ENCODE results near the gene CPN2. TPM values are rescaled to one million over a fixed set of nuclear protein-coding genes. Genes with fewer than 3 reads are reported as not detected.

Gene CPN2
- polyA plus RNA-seq, 1 experiment, result not detected

GRCh38 chr3:194339356-194339755, 11.8 kb downstream of the CPN2 start:
- no peaks in the 10 kb centered on the region for H3K36me3 ChIP-seq (ENCODE audit: control insufficient read depth, insufficient read depth, low read length)
- ChIA-PET POLR2A (no interaction called here), CTCF (interaction anchor here (0.9 to 19.6 kb wide), 4 partner anchors 11 to 559 kb away, joined by 3 to 347 read pairs (median 6); partner anchors contain the start of gene GP5)
- no peaks in the 10 kb centered on the region; the same call in 1 of the 2 replicates for H3K27me3 ChIP-seq (ENCODE audit: control insufficient read depth, insufficient read depth, low read length)
- TF ChIP-seq, protein P1, sequence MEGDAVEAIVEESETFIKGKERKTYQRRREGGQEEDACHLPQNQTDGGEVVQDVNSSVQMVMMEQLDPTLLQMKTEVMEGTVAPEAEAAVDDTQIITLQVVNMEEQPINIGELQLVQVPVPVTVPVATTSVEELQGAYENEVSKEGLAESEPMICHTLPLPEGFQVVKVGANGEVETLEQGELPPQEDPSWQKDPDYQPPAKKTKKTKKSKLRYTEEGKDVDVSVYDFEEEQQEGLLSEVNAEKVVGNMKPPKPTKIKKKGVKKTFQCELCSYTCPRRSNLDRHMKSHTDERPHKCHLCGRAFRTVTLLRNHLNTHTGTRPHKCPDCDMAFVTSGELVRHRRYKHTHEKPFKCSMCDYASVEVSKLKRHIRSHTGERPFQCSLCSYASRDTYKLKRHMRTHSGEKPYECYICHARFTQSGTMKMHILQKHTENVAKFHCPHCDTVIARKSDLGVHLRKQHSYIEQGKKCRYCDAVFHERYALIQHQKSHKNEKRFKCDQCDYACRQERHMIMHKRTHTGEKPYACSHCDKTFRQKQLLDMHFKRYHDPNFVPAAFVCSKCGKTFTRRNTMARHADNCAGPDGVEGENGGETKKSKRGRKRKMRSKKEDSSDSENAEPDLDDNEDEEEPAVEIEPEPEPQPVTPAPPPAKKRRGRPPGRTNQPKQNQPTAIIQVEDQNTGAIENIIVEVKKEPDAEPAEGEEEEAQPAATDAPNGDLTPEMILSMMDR (IDR thresholded peaks at IDR 0.05; ENCODE audit: insufficient read depth, low read depth, low read length), result 0 out of 2 replicates have a peak, but pooled peaks have one; percentile 4
- no peak overlapping the region for H3K4me3 ChIP-seq (ENCODE audit: low read depth, low read length)
- no peak for DNase-seq (ENCODE audit: low read depth)

DNA sequence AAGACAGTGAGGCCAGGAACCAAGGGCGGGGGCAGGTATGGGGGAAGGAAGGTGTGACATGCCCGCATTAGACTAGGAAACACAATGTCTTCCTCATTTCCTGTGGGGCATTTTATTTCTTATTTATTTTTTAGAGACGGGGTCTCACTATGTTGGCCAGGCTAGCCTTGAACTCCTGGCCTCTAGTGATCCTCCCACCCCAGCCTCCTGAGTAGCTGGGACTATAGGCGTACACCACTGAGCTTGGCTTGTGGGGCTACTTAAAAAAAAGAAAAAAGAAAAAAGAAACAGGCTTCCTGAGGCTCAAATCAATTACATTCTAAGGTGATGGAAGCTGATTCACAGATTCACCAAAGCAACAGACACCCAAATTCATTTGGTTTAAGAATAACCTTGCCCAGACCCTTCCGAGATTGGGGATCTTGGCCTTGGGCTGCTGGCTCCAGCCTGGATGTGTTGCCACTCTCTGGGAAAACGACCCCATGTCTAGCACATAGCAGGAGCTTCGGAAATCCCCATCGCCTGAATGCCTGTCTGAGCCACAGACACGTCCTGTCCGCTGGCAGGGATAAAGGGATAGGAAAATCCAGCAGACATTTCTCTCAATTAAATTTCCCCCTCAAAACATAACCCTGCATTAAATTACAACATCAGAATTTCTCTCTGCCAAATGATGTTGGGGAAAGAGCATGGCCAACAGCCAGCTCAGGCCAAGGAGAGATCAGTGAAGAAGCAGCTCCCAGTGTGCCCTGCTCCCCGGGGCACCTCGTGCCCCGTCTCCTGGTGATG, 13.0 kb downstream of the CPN2 start:
- Histone ChIP-seq H3K27me3 (ENCODE audit: control insufficient read depth, insufficient read depth, low read length) (no peaks in the 10 kb centered on the region; the same call in 1 of the 2 replicates), H3K4me3 (ENCODE audit: low read depth, low read length) (no peak overlapping the region), H3K36me3 (ENCODE audit: control insufficient read depth, insufficient read depth, low read length) (no peaks in the 10 kb centered on the region)
- ChIA-PET POLR2A (no interaction called here), CTCF (interaction anchor here (1.5 to 19.6 kb wide), 3 partner anchors 12 to 557 kb away, joined by 4 to 347 read pairs (median 9); partner anchors contain the start of gene GP5)
- TF ChIP-seq, protein P1 (IDR thresholded peaks at IDR 0.05; ENCODE audit: insufficient read depth, low read depth, low read length), result no peak
- DNase-seq (ENCODE audit: low read depth), result no peak

GRCh38 chr3:194336601-194337355, 14.3 kb downstream of the CPN2 start:
- TF ChIP-seq, protein P1 (IDR thresholded peaks at IDR 0.05; ENCODE audit: insufficient read depth, low read depth, low read length), result no peak
- no peaks in the 10 kb centered on the region for H3K36me3 ChIP-seq (ENCODE audit: control insufficient read depth, insufficient read depth, low read length)
- no peak overlapping the region for H3K4me3 ChIP-seq (ENCODE audit: low read depth, low read length)
- no peak for DNase-seq (ENCODE audit: low read depth)
- POLR2A ChIA-PET, result no interaction called here
- CTCF ChIA-PET, result interaction anchor here (2.4 to 19.6 kb wide), 3 partner anchors 7 to 258 kb away, joined by 5 to 347 read pairs (median 77); partner anchors contain the start of gene GP5
- no peaks in the 10 kb centered on the region for H3K27me3 ChIP-seq (ENCODE audit: control insufficient read depth, insufficient read depth, low read length)

GRCh38 chr3:194333981-194334320, 17.2 kb downstream of the CPN2 start:
- Histone ChIP-seq H3K36me3 (ENCODE audit: control insufficient read depth, insufficient read depth, low read length) (no peaks in the 10 kb centered on the region), H3K4me3 (ENCODE audit: low read depth, low read length) (no peak overlapping the region; the same call in 1 of the 2 replicates), H3K27me3 (ENCODE audit: control insufficient read depth, insufficient read depth, low read length) (no peaks in the 10 kb centered on the region)
- TF ChIP-seq, protein P1 (IDR thresholded peaks at IDR 0.05; ENCODE audit: insufficient read depth, low read depth, low read length), result no peak
- DNase-seq (ENCODE audit: low read depth), result no peak
- ChIA-PET POLR2A (no interaction called here), CTCF (interaction anchor here (0.7 to 19.6 kb wide), 14 partner anchors 9 to 553 kb away, joined by 3 to 347 read pairs (median 5); partner anchors contain the start of genes CPN2 and GP5)

Measured in BJ (cell line).